ENCODE measurements around the gene NDUFA6. TPM values are rescaled to one million over a fixed set of nuclear protein-coding genes. Genes with fewer than 3 reads are reported as not detected.

The NDUFA6 gene
- polyA plus RNA-seq, 1 donor (not counting 4 experiments of a cell fraction or from before 2014, with no cell fraction given), result 86.7 TPM

DNA sequence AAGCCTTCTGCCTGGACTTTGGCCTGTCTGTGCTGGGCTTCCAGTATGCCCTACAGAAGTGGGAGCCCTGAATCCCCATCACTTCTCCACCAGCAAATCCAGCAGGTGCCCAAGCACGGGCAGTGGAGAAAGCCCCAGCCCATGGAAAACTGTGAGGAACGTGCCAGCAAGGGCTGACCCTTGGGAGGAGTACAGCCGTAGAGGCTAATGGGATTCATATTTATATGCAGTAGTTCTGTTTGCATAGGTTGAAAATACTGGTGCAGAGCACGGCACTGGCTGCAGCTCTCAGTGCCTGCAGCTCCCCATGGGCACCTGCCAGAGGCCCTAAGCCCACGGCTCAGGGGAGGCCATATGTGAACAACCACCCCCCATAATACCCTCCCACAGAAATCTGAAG, 30.1 kb downstream of the NDUFA6 start:
- DNase-seq (ENCODE audit: low read depth, low spot score), result no peak
- Histone ChIP-seq H3K4me1 (ENCODE audit: control insufficient read depth, extremely low read depth, insufficient read depth, low read length) (no peaks in the 10 kb centered on the region), H4K20me1 (ENCODE audit: control insufficient read depth, extremely low read depth, insufficient read depth, low read length) (no peaks in the 10 kb centered on the region), H2AFZ (ENCODE audit: control insufficient read depth, low read length) (no peak overlapping the region), H3K27me3 (ENCODE audit: control insufficient read depth, extremely low read depth, insufficient read depth, low read length) (no peaks in the 10 kb centered on the region), H3K9me1 (ENCODE audit: control insufficient read depth, extremely low read depth, insufficient read depth, low read length) (no peaks in the 10 kb centered on the region), H3K4me3 (ENCODE audit: control insufficient read depth in 2 of 3, extremely low read depth in 1 of 3, insufficient read depth in 2 of 3, low read depth in 1 of 3, low read length in 3 of 3) (no peak overlapping the region), H3K79me2 (ENCODE audit: control insufficient read depth, insufficient read depth, low read length) (no peaks in the 10 kb centered on the region), H3K27ac (ENCODE audit: control insufficient read depth, insufficient read depth, low read length) (no peak overlapping the region), H3K9me3 (ENCODE audit: control insufficient read depth, low read depth, low read length) (no peaks in the 10 kb centered on the region), H3K9ac (ENCODE audit: control insufficient read depth, extremely low read depth, insufficient read depth, low read length) (no peak overlapping the region), H3K36me3 (ENCODE audit: control insufficient read depth in 2 of 2, extremely low read depth in 1 of 2, insufficient read depth in 2 of 2, low read length in 2 of 2) (peaks cover 12 to 20% of the 10 kb centered on the region in 2 experiments), H3K4me2 (ENCODE audit: control insufficient read depth, extremely low read depth, insufficient read depth, low read depth, low read length) (no peak overlapping the region)
- FAIRE-seq, result no peak
- TF ChIP-seq EZH2 (IDR thresholded peaks at IDR 0.05; ENCODE audit: low read length), result no peak
- TF ChIP-seq, protein P1, sequence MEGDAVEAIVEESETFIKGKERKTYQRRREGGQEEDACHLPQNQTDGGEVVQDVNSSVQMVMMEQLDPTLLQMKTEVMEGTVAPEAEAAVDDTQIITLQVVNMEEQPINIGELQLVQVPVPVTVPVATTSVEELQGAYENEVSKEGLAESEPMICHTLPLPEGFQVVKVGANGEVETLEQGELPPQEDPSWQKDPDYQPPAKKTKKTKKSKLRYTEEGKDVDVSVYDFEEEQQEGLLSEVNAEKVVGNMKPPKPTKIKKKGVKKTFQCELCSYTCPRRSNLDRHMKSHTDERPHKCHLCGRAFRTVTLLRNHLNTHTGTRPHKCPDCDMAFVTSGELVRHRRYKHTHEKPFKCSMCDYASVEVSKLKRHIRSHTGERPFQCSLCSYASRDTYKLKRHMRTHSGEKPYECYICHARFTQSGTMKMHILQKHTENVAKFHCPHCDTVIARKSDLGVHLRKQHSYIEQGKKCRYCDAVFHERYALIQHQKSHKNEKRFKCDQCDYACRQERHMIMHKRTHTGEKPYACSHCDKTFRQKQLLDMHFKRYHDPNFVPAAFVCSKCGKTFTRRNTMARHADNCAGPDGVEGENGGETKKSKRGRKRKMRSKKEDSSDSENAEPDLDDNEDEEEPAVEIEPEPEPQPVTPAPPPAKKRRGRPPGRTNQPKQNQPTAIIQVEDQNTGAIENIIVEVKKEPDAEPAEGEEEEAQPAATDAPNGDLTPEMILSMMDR (optimal IDR thresholded peaks at IDR 0.05 in 1 of 3, IDR thresholded peaks at IDR 0.05 in 1 of 3, conservative IDR thresholded peaks at IDR 0.05 in 1 of 3; ENCODE audit: extremely low read depth in 1 of 3, insufficient read depth in 2 of 3, low read length in 3 of 3), result no peak
- dilution Hi-C loops (cut with MboI; ENCODE audit: extremely low pct_ligation_motif_present, low sequenced_read_pairs), result no loop called here

DNA sequence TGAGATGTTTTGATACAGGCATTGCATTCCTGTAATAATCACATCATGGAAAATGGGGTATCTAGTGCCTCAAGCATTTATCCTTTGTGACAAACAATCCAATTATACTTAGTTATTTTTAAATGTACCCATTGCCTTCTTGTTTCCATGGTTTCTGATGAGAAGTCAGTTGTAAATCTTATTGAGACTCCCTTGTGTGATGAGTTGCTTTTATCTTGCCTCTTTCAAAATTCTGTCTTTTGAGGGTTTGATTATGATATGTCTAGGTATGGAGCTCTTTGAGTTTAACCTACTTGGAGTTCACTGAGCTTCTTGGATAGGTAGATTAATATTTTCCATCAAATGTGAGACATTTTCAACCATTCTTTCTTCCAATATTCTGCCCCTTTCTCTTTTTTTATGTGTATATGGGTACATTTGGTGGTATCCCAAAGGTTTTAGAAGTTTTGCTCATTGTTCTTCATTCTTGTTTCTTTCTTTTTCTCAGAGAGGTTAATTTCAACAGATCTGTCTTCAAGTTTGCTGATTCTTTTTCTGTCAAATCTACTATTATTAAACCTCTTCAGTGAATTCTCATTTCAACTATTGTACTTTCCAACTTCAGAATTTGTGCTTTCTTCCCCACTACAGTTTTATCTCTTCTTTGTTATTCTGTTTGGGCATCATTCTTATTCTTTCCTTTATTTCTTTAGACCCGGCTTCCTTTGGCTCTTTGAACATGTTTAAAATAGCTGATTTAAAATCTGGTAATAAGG, 33.6 kb downstream of the NDUFA6 start:
- Histone ChIP-seq H3K9me3 (ENCODE audit: control insufficient read depth, low read depth, low read length) (no peaks in the 10 kb centered on the region), H3K36me3 (ENCODE audit: control insufficient read depth in 2 of 2, extremely low read depth in 1 of 2, insufficient read depth in 2 of 2, low read length in 2 of 2) (peaks cover 7 to 16% of the 10 kb centered on the region in 2 experiments), H3K4me3 (ENCODE audit: control insufficient read depth in 2 of 3, extremely low read depth in 1 of 3, insufficient read depth in 2 of 3, low read depth in 1 of 3, low read length in 3 of 3) (no peak overlapping the region), H3K9me1 (ENCODE audit: control insufficient read depth, extremely low read depth, insufficient read depth, low read length) (no peaks in the 10 kb centered on the region), H3K9ac (ENCODE audit: control insufficient read depth, extremely low read depth, insufficient read depth, low read length) (no peak overlapping the region), H3K27me3 (ENCODE audit: control insufficient read depth, extremely low read depth, insufficient read depth, low read length) (no peaks in the 10 kb centered on the region), H3K4me2 (ENCODE audit: control insufficient read depth, extremely low read depth, insufficient read depth, low read depth, low read length) (no peak overlapping the region), H3K79me2 (ENCODE audit: control insufficient read depth, insufficient read depth, low read length) (no peaks in the 10 kb centered on the region), H3K4me1 (ENCODE audit: control insufficient read depth, extremely low read depth, insufficient read depth, low read length) (no peaks in the 10 kb centered on the region), H3K27ac (ENCODE audit: control insufficient read depth, insufficient read depth, low read length) (no peak overlapping the region), H4K20me1 (ENCODE audit: control insufficient read depth, extremely low read depth, insufficient read depth, low read length) (no peaks in the 10 kb centered on the region), H2AFZ (ENCODE audit: control insufficient read depth, low read length) (no peak overlapping the region)
- TF ChIP-seq, protein P1 (optimal IDR thresholded peaks at IDR 0.05 in 1 of 3, IDR thresholded peaks at IDR 0.05 in 1 of 3, conservative IDR thresholded peaks at IDR 0.05 in 1 of 3; ENCODE audit: extremely low read depth in 1 of 3, insufficient read depth in 2 of 3, low read length in 3 of 3), result no peak
- TF ChIP-seq EZH2 (IDR thresholded peaks at IDR 0.05; ENCODE audit: low read length), result no peak
- no peak for FAIRE-seq
- DNase-seq (ENCODE audit: low read depth, low spot score), result no peak
- dilution Hi-C loops (cut with MboI; ENCODE audit: extremely low pct_ligation_motif_present, low sequenced_read_pairs), result no loop called here
